Spinal cord (tissue), 10 donors: ENCODE results near the gene GALNT11. TPM values are rescaled to one million over a fixed set of nuclear protein-coding genes. Genes with fewer than 3 reads are reported as not detected.

Experiments
- DNase-seq, 6 donors: peaks; one replicate each; pipeline versions ENCODE4 v3.0.0 to v3.0.0-alpha.2; 2013 to 2015; ENCODE audit warnings: low spot score in 6 of 6, low read depth in 4 of 6
- H3K27ac ChIP-seq: one replicate; pipeline ENCODE4 v1.5.1; 2013; ENCODE audit warnings: low read depth, low read length, control low read depth
- H3K27me3 ChIP-seq: one replicate; pipeline ENCODE4 v1.6.1; 2013; ENCODE audit warnings: low read length; ENCODE audit not compliant: control insufficient read depth, insufficient read depth
- H3K36me3 ChIP-seq: one replicate; pipeline ENCODE4 v1.6.1; 2013; ENCODE audit warnings: low read length; ENCODE audit not compliant: control insufficient read depth, insufficient read depth
- H3K4me1 ChIP-seq: one replicate; pipeline ENCODE4 v1.6.1; 2013; ENCODE audit warnings: low read length; ENCODE audit not compliant: control insufficient read depth, insufficient read depth
- H3K4me3 ChIP-seq: one replicate; pipeline ENCODE4 v1.5.1; 2013; ENCODE audit warnings: low read depth, low read length, control low read depth
- H3K9me3 ChIP-seq: one replicate; pipeline ENCODE4 v1.6.1; 2013; ENCODE audit warnings: low read length; ENCODE audit not compliant: control insufficient read depth, insufficient read depth
- WGBS: methylation state at CpG from one replicate; pipeline ENCODE4 v1.1.5; 2013; ENCODE audit warnings: missing lambda C conversion rate; ENCODE audit not compliant: insufficient coverage; 5-methylcytosine and 5-hydroxymethylcytosine counted together
- polyA plus RNA-seq, 2 donors: library from polyadenylated mRNA; unstranded; fragments of 120-200 nt; gene quantifications; one replicate each; pipeline ENCODE4 v1.2.1, GENCODE V29; 2013; ENCODE audit not compliant: insufficient read length in 2 of 2
- total RNA-seq, 2 donors: library from RNA; depleted of rRNA in 1 of 2; stranded (reverse); fragments of 120-200 nt in 1 of 2; fragments of >200 nt in 1 of 2; gene quantifications; one replicate each; pipeline versions ENCODE4 v1.2.3 to v1.2.4, GENCODE V29; 2013 to 2014
- donor health status: healthy.

GALNT11 gene
- total and polyA plus RNA-seq, 4 donors, result 61.5 to 139 (median 68.8) TPM

DNA sequence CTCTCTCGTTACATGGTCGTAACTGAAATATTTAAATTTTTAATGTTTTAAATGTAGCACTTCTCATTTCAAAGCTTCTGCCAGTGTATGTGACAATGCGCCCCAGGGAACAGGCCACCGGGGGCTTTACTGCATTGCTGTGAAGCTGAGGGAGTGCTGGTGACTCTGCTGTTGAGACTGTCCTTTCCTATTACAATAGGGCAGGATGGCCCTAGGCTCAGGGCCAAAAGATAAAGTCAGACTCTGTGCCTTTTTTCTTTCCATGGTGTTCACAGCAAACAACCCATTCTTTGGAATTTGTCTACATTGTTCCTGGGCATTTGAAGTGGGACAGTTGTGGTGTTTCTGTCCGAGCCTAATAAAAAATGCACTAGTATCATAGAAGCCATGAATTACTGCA is 107.3 kb downstream of the GALNT11 start:
- no peak for DNase-seq
- H3K27ac ChIP-seq, result no peak overlapping the region
- WGBS, result 69% methylated on average over 2 of the region's 5 CpGs
- peaks cover 2% of the 10 kb centered on the region for H3K9me3 ChIP-seq
- peaks cover 27% of the 10 kb centered on the region for H3K4me1 ChIP-seq
- no peak overlapping the region for H3K4me3 ChIP-seq
- peaks cover 50% of the 10 kb centered on the region for H3K36me3 ChIP-seq
- no peaks in the 10 kb centered on the region for H3K27me3 ChIP-seq

GRCh38 chr7:152133804-152134203 is 108.3 kb downstream of the GALNT11 start:
- DNase-seq, result no peak
- no peaks in the 10 kb centered on the region for H3K27me3 ChIP-seq
- H3K9me3 ChIP-seq, result peaks cover 2% of the 10 kb centered on the region
- no peak overlapping the region for H3K4me3 ChIP-seq
- H3K36me3 ChIP-seq, result peaks cover 49% of the 10 kb centered on the region
- H3K4me1 ChIP-seq, result peaks cover 34% of the 10 kb centered on the region
- no peak overlapping the region for H3K27ac ChIP-seq
- 96% methylated on average over 12 of the region's 13 CpGs for WGBS

DNA sequence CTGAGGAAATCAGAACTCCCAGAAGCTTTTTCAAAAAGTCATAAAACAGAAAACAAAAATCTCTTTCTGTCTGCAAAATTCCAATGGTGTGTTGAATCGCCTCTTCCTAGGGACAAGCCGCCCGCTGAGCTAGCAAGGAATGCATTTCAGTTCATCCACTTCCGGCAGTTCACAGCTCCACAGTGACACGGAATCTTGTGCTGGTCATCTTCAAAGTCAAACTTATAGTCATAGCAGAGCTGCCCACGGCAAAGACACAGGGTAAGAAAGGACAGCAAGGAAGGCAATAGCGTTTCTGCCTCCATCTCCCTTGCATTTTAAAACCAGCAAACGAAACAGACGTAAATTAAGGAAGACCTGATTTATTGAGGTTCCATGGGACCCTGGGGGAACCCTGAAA is 111.2 kb downstream of the GALNT11 start:
- Histone ChIP-seq H3K9me3 (no peaks in the 10 kb centered on the region), H3K27me3 (no peaks in the 10 kb centered on the region), H3K27ac (peak overlapping the region; percentile 80), H3K4me3 (peak overlapping the region; percentile 6), H3K36me3 (peaks cover 49% of the 10 kb centered on the region), H3K4me1 (peaks cover 34% of the 10 kb centered on the region)
- 8% methylated on average over 7 of the region's 9 CpGs for WGBS
- peak in 4 of 6 donors; percentile 22 to 77 (median 46) for DNase-seq

- peaks cover 43% of the 10 kb centered on the region for H3K36me3 ChIP-seq
- H3K9me3 ChIP-seq, result no peaks in the 10 kb centered on the region
- peak in 2 of 6 donors; percentile 25 to 44 for DNase-seq
- no peak overlapping the region for H3K4me3 ChIP-seq
- WGBS, result 35% methylated on average over 3 of the region's 7 CpGs
- H3K27ac ChIP-seq, result peak overlapping the region; percentile 80
- no peaks in the 10 kb centered on the region for H3K27me3 ChIP-seq
- H3K4me1 ChIP-seq, result peaks cover 34% of the 10 kb centered on the region
Measured at GRCh38 chr7:152137476-152138025, 112.1 kb downstream of the GALNT11 start.

DNA sequence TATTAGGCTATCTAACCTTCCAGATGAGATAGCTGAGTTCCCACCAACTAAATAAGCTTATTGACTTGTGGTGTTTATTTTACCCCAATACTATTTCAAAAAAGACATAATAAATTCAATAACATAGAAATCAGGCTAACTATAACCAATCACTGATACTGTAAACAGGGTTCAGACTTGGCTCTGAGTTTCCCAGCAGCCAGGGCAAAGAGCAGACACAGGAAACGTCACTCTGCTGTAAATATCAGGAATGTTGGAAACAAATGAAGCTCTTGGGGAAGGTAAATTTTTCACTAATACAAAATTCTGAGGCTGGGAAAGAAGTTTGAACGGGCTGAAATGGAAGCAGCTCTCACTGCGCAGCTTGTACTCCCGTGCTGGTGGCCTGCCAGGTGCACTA is 114.6 kb downstream of the GALNT11 start:
- WGBS, result no CpG with 5 or more reads among the region's 4 CpGs
- peaks cover 34% of the 10 kb centered on the region for H3K36me3 ChIP-seq

GRCh38 chr7:152140560-152140959 is 115.1 kb downstream of the GALNT11 start:
- no peaks in the 10 kb centered on the region for H3K9me3 ChIP-seq
- H3K4me1 ChIP-seq, result peaks cover 25% of the 10 kb centered on the region
- H3K4me3 ChIP-seq, result no peak overlapping the region
- WGBS, result 100% methylated on average over 2 of the region's 2 CpGs
- H3K27me3 ChIP-seq, result no peaks in the 10 kb centered on the region
- H3K36me3 ChIP-seq, result peaks cover 34% of the 10 kb centered on the region
- H3K27ac ChIP-seq, result no peak overlapping the region
- no peak for DNase-seq

More for the DNA sequence above, 114.6 kb downstream of the GALNT11 start:
- Histone ChIP-seq H3K27ac (no peak overlapping the region), H3K9me3 (no peaks in the 10 kb centered on the region), H3K4me1 (peaks cover 25% of the 10 kb centered on the region), H3K27me3 (no peaks in the 10 kb centered on the region), H3K4me3 (no peak overlapping the region)
- no peak for DNase-seq

DNA sequence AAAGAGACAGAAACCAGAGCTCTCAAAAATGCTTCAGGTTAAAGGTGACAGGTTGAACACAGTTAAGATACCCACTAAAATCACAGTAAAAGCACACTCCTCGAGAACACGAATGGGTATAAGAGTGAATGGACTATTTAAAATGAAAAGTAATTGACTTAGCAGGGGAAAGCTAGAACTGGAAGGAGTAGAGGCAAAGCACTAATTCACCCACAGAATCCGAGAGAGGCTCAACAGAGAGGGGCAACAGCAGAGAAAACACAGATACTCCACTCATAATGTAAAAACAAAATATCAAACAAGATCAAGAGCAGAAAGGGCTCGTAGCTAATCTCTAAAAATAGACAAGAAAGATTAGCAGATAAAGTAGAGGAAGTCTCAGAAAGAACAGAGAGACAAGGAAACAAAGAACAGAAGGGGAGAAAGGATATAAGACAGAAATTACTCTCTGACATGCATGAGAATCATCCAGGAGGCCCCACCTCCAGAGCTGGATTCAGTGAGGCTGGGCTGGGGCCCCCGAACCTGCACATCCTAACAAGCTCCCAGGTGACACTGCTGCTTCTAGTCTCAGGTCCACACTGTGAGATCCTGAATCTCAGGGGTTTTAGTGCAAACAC is 117.6 kb downstream of the GALNT11 start:
- H3K36me3 ChIP-seq, result peaks cover 43% of the 10 kb centered on the region
- no CpG with 5 or more reads among the region's 5 CpGs for WGBS

GRCh38 chr7:152144557-152145245 is 119.2 kb downstream of the GALNT11 start:
- H3K4me1 ChIP-seq, result no peaks in the 10 kb centered on the region
- no peak overlapping the region for H3K27ac ChIP-seq
- H3K4me3 ChIP-seq, result no peak overlapping the region
- no peaks in the 10 kb centered on the region for H3K27me3 ChIP-seq
- peaks cover 38% of the 10 kb centered on the region for H3K36me3 ChIP-seq
- no peaks in the 10 kb centered on the region for H3K9me3 ChIP-seq
- no peak for DNase-seq
- WGBS, result 88% methylated on average over 11 of the region's 12 CpGs

More for the DNA sequence above, 117.6 kb downstream of the GALNT11 start:
- peaks cover 4% of the 10 kb centered on the region for H3K4me1 ChIP-seq
- H3K9me3 ChIP-seq, result no peaks in the 10 kb centered on the region
- no peak overlapping the region for H3K4me3 ChIP-seq
- no peak overlapping the region for H3K27ac ChIP-seq
- no peaks in the 10 kb centered on the region for H3K27me3 ChIP-seq
- no peak for DNase-seq

GRCh38 chr7:152145853-152146466 is 120.5 kb downstream of the GALNT11 start:
- 92% methylated on average over 2 of the region's 4 CpGs for WGBS
- no peaks in the 10 kb centered on the region for H3K4me1 ChIP-seq
- no peak overlapping the region for H3K4me3 ChIP-seq
- H3K9me3 ChIP-seq, result no peaks in the 10 kb centered on the region
- peaks cover 36% of the 10 kb centered on the region for H3K36me3 ChIP-seq
- H3K27ac ChIP-seq, result no peak overlapping the region
- peak in 2 of 6 donors; percentile 68 for DNase-seq
- H3K27me3 ChIP-seq, result no peaks in the 10 kb centered on the region
